Measurements from ENCODE around the gene SND1.

DNA sequence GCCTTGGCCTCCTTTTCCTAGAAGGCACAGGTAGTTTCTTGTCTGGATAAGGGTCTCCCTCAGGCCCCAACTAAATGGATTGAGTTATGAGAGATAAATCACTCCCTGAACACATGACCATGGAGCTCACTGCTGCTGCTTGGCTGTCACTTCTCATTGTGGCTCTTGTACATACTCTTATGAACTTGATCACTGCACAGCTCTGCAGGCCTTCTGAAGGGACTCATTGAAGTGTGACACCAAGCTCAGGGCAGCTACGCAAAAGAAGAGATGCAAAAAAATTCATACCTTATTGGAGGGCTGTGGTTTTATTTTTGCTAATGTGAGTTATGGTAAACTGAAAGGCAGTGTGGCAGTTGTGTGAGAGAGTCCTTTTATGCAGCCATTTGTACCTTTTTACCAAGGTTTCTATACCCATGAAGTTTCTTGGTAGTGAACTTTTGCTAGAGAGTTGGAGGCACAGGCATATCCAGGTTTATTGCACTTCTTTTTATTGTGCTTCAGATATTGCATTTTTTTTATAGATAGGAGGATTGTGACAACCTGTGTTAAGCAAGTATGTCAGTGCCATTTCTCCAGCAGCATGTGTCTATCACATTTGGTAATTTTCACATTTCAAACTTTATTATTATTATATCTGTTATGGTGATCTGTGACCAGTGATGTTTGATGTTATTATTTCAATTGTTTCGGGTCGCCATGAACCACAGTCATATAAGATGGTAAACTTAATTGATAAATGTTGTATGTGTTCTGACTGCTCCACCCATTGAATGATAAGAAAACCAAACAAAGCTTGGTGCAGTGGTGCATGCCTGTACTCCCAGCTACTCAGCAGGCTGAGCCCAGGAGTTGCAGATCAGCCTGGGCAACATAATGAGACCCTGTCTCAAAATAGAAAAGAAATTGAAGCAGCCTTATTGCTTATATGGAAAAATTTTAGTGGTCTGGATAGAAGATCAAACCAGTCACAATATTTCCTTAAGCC lies 278.6 kb downstream of the SND1 start:
- TF ChIP-seq, protein P1, sequence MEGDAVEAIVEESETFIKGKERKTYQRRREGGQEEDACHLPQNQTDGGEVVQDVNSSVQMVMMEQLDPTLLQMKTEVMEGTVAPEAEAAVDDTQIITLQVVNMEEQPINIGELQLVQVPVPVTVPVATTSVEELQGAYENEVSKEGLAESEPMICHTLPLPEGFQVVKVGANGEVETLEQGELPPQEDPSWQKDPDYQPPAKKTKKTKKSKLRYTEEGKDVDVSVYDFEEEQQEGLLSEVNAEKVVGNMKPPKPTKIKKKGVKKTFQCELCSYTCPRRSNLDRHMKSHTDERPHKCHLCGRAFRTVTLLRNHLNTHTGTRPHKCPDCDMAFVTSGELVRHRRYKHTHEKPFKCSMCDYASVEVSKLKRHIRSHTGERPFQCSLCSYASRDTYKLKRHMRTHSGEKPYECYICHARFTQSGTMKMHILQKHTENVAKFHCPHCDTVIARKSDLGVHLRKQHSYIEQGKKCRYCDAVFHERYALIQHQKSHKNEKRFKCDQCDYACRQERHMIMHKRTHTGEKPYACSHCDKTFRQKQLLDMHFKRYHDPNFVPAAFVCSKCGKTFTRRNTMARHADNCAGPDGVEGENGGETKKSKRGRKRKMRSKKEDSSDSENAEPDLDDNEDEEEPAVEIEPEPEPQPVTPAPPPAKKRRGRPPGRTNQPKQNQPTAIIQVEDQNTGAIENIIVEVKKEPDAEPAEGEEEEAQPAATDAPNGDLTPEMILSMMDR (IDR thresholded peaks at IDR 0.05; ENCODE audit: low read depth, low read length, missing input control): no peak
- no peak for TF ChIP-seq SP1 (IDR thresholded peaks at IDR 0.05)
- TF ChIP-seq, protein P2, sequence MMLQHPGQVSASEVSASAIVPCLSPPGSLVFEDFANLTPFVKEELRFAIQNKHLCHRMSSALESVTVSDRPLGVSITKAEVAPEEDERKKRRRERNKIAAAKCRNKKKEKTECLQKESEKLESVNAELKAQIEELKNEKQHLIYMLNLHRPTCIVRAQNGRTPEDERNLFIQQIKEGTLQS (IDR thresholded peaks at IDR 0.05): no peak
- TF ChIP-seq, protein P3, sequence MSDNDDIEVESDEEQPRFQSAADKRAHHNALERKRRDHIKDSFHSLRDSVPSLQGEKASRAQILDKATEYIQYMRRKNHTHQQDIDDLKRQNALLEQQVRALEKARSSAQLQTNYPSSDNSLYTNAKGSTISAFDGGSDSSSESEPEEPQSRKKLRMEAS (IDR thresholded peaks at IDR 0.05): no peak
- TF ChIP-seq GABPA (IDR thresholded peaks at IDR 0.05 in 1 of 2, conservative IDR thresholded peaks at IDR 0.05 in 1 of 2): no peak
- TF ChIP-seq TAF1 (conservative IDR thresholded peaks at IDR 0.05): no peak
- no peak for TF ChIP-seq HNF4A (conservative IDR thresholded peaks at IDR 0.05)
- no peak for TF ChIP-seq RAD21 (IDR thresholded peaks at IDR 0.05)
- no peak for TF ChIP-seq YY1 (IDR thresholded peaks at IDR 0.05)

Measured in liver (tissue), 3 donors.